ENCODE data around the gene SNX14. TPM values are rescaled to one million over a fixed set of nuclear protein-coding genes. Genes with fewer than 3 reads are reported as not detected.
A peak's percentile ranks its signal among the peaks of the same experiment; 100 is the strongest.

SNX14 gene
- total RNA-seq, 1 experiment from 2014 or later: 119 TPM

GRCh38 chr6:85516168-85516567 is 77.5 kb downstream of the SNX14 start:
- Histone ChIP-seq H3K9me3 (ENCODE audit: control insufficient read depth, insufficient read depth, low read depth, low read length) (no peaks in the 10 kb centered on the region), H3K4me1 (ENCODE audit: control insufficient read depth, insufficient read depth, low read length) (peaks cover 3% of the 10 kb centered on the region; the same call in 1 of the 2 replicates), H3K27me3 (ENCODE audit: control insufficient read depth, insufficient read depth, low read length) (no peaks in the 10 kb centered on the region), H3K36me3 (ENCODE audit: control insufficient read depth, insufficient read depth, low read length) (peaks cover 34% of the 10 kb centered on the region), H3K27ac (ENCODE audit: low read length) (no peak overlapping the region; the same call in 1 of the 2 replicates), H3K4me3 (ENCODE audit: low read depth in 2 of 2, low read length in 2 of 2) (no peak overlapping the region)
- DNase-seq (ENCODE audit: low read depth, low spot score) (no peak), ATAC-seq (peak; percentile 53; the same call in 1 of the 2 replicates)
- BruUV-seq (replicated peaks): no TSS peak
- CTCF ChIA-PET: no interaction called here
- intact Hi-C loops (cut with micrococcal nuclease; ENCODE audit: unreplicated experiment): no loop called here
- in situ Hi-C loops (cut with HindIII; ENCODE audit: low pct_unique_long_range_greater_than_20kb, low sequenced_read_pairs): no loop called here
- TF ChIP-seq POLR2AphosphoS5 (IDR thresholded peaks at IDR 0.05; ENCODE audit: low read depth, low read length) (no peak), TCF7L2 (IDR thresholded peaks at IDR 0.05; ENCODE audit: low read depth, low read length) (no peak), CTCF (IDR thresholded peaks at IDR 0.05) (no peak), REST (IDR thresholded peaks at IDR 0.05; ENCODE audit: insufficient read depth in 1 of 2, low read depth in 2 of 2, low read length in 1 of 2) (no peak), SIN3A (IDR thresholded peaks at IDR 0.05; ENCODE audit: borderline replicate concordance, insufficient read depth, low read depth, low read length) (no peak)
- POLR2A ChIA-PET: no interaction called here

- no peak for DNase-seq (ENCODE audit: low read depth, low spot score)
- TF ChIP-seq SIN3A (IDR thresholded peaks at IDR 0.05; ENCODE audit: borderline replicate concordance, insufficient read depth, low read depth, low read length) (no peak), POLR2AphosphoS5 (IDR thresholded peaks at IDR 0.05; ENCODE audit: low read depth, low read length) (no peak), CTCF (IDR thresholded peaks at IDR 0.05) (no peak), REST (IDR thresholded peaks at IDR 0.05; ENCODE audit: insufficient read depth in 1 of 2, low read depth in 2 of 2, low read length in 1 of 2) (no peak), TCF7L2 (IDR thresholded peaks at IDR 0.05; ENCODE audit: low read depth, low read length) (no peak)
- Histone ChIP-seq H3K4me3 (ENCODE audit: low read depth in 2 of 2, low read length in 2 of 2) (no peak overlapping the region), H3K4me1 (ENCODE audit: control insufficient read depth, insufficient read depth, low read length) (no peaks in the 10 kb centered on the region), H3K27ac (ENCODE audit: low read length) (no peak overlapping the region), H3K9me3 (ENCODE audit: control insufficient read depth, insufficient read depth, low read depth, low read length) (no peaks in the 10 kb centered on the region), H3K27me3 (ENCODE audit: control insufficient read depth, insufficient read depth, low read length) (no peaks in the 10 kb centered on the region), H3K36me3 (ENCODE audit: control insufficient read depth, insufficient read depth, low read length) (peaks cover 11% of the 10 kb centered on the region; the same call in 1 of the 2 replicates)
- in situ Hi-C loops (cut with HindIII; ENCODE audit: low pct_unique_long_range_greater_than_20kb, low sequenced_read_pairs) (no loop called here), intact Hi-C loops (cut with micrococcal nuclease; ENCODE audit: unreplicated experiment) (no loop called here)
- ChIA-PET POLR2A (no interaction called here), CTCF (no interaction called here)
- ATAC-seq: no peak
- BruUV-seq (replicated peaks): no TSS peak
Observed at GRCh38 chr6:85506441-85507093, 87.1 kb downstream of the SNX14 start.

Data from Panc1 (cell line).